GM19023 (cell line): ENCODE data around the gene LYPD6.

Experiments used
- ATAC-seq: cut with Tn5 transposase; IDR thresholded peaks from one replicate; pipeline ENCODE4 v1.9.1; 2021; ENCODE audit warnings: mild to moderate bottlenecking, moderate library complexity; ENCODE audit not compliant: unreplicated experiment

The LYPD6 gene

DNA sequence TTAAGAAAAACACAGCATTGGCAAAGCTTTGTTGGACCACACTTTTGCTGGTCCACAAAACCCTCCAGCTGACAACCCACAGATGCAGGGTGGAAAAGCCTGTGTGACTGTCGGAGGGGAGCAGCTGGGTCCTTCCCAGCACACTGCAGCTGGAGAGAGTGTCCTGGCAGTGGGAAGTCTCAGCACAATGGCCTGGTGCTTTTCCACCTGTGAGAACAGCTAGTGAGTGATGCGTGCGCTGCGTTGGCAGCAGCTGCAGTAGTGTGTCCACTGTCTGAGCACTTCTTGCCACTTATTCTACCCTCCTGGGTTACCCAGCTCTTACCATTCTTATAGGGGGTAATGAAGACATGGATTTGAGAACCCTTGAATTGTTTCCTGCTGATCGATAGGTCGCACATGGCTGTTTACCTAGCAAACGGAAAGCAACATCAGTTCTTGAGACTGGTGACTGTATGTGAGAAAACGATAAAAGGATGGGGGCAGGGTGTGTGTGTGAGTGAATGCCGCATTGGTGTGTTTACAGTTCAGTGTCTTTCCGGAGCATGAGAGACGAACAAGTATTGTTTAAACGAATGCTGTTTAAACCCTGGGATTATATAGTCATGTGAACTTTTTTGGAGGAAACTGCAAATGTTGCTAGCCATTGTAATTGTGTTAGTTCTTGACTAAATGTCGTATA is 69.7 kb downstream of the LYPD6 start:
- no peak for ATAC-seq

DNA sequence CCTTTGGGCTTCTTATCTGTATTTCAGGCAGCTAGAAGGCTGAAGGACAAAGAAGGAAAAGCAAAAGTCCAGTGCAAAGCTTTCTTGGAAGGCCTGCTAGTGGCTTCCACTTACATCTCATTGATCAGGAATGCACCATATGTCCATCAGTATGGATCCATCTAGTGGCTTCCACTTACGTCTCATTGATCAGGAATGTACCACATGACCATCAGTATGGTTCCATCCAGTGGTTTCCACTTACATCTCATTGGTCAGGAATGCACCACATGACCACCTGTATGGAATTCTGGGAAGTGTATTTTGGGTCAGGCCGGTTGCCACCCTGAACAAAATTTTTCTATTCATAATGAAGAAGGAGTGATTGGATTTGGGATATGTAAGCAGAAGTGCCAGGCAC is 70.6 kb downstream of the LYPD6 start:
- no peak for ATAC-seq

DNA sequence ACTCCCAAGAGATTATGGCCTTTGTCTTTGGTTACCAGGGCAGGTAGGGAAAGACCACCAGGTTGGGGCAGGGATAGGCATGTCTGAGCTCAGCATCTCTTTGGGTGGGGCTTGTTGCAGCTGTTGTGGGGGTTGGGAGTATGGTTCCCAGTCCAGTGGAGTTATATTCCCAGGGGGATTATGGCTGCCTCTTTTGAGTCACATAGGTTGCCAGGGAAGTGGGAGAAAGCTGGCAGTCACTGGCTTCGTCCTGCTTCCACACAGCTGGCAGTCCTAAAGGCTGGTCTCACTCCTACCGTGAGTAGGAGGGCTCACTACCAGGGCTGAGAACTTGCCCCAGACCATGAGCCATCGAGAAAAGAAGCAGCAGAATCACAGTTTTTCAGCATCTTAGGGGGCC is 79.1 kb downstream of the LYPD6 start:
- no peak for ATAC-seq

DNA sequence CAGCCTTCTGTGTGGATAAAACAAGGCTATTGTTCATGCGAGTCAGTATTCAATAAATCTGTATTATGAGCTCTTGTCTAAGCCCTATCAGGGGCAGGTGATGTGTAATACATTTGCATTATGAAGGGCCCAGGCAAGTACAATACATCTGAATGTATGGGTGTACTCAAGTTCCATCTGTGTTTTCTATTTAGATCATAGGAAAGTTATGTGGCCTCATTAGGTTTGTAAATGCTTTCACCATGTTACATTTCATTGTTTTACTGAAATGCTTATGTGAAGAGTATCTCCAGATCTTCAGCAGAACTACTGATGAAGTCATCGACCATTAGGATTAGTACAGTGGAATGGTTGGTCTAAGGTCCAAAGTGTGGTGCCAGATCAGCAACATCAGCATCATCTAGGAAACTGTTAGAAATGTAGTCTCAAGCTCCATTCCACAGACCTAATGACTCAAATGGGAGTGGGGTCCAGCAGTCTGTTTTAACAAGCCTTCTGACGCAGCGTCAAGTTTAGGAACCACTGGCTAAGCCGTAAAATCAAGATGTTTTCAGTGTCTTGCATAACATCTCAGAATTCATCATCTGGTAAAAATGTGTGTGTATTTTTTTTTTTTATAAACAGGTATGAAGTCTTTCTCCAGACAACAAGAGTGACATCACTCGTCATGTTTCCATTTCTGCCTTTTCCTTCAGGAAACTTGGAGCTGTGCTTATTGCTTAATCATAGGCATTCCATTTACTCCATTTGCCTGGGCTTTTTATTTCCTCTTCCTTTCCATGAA is 80.5 kb downstream of the LYPD6 start:
- no peak for ATAC-seq

DNA sequence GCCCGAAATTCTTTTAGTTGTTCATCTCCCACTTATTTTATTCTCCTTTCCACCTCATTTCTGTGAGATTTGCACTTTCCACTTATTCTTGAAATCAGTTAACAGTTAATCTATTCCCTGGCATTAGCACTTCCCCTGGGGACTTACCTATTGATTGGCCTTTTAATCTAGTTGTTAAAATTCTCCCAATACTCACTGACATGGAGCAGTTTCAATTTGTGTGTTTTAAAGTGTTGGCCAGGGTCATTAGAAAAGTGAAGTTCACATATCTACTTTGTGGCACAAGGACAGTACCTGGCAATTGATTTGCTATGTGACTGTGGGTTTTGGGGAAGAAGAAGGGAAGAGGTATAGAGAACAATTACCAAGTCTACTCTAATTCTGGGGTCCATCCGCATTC is 83.1 kb downstream of the LYPD6 start:
- no peak for ATAC-seq

DNA sequence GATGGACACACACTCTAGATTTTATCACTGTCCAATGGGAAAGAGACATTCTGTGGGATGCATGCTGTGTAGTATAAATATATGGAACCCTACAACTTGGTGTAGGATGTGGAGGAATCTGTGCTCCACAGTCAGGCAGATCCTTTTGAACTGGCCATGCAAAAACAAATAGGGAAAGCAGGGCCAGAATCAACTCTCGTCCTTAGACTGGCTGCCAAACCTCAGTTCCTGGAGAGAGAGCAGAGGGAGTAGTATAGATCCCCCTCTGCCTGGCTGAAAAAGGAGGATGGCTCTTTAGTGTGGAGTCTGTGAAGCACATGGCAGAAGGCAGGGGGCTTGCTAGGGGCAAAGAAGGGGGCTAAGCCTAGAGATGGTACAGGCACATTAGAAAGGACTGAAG is 84.7 kb downstream of the LYPD6 start:
- ATAC-seq = no peak

GRCh38 chr2:149418065-149418464 is 87.7 kb downstream of the LYPD6 start:
- ATAC-seq = no peak

GRCh38 chr2:149420053-149420963 is 89.9 kb downstream of the LYPD6 start:
- ATAC-seq = no peak

GRCh38 chr2:149421791-149422190 is 91.4 kb downstream of the LYPD6 start:
- ATAC-seq = no peak

- no peak for ATAC-seq
Observed at GRCh38 chr2:149422337-149422990, 92.1 kb downstream of the LYPD6 start.

DNA sequence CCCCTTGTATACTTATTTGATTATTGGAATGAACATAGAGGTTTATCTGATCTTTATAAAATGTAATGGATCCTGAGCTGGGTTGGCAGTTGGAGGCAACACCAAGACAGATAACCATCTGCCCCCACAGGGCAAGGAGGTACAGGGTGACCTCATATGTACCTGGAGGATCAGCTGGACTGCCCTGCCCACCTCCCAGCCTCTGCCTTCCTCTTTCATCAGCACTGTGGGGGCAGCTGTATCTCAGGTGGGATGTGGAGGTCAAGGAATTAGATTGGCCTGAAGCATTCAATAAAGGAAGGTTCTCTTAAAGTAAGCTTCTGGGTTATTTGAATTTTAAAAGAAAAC is 92.6 kb downstream of the LYPD6 start:
- no peak for ATAC-seq

- no peak for ATAC-seq
Observed at GRCh38 chr2:149423630-149424029, 93.2 kb downstream of the LYPD6 start.

GRCh38 chr2:149427387-149427786 is 97.0 kb downstream of the LYPD6 start:
- no peak for ATAC-seq

DNA sequence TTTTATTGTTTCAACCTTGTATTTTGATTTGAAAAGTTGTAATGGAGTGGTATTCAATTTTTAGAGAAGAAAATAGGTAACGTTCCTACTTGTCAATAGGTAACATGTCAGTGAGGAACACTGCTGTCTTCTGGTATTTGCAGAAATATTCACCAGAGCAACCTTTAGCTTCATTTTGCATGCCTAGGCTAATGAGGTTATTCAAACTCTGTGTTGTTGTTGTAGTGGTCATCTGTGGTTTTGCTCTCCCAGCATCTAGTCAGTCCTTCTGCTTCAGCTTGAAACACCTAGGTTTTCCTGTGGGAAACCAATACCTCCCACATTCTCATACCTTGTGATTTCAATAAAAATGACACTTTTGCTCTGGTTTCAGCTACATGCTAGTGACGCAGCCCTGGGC is 98.4 kb downstream of the LYPD6 start:
- no peak for ATAC-seq

DNA sequence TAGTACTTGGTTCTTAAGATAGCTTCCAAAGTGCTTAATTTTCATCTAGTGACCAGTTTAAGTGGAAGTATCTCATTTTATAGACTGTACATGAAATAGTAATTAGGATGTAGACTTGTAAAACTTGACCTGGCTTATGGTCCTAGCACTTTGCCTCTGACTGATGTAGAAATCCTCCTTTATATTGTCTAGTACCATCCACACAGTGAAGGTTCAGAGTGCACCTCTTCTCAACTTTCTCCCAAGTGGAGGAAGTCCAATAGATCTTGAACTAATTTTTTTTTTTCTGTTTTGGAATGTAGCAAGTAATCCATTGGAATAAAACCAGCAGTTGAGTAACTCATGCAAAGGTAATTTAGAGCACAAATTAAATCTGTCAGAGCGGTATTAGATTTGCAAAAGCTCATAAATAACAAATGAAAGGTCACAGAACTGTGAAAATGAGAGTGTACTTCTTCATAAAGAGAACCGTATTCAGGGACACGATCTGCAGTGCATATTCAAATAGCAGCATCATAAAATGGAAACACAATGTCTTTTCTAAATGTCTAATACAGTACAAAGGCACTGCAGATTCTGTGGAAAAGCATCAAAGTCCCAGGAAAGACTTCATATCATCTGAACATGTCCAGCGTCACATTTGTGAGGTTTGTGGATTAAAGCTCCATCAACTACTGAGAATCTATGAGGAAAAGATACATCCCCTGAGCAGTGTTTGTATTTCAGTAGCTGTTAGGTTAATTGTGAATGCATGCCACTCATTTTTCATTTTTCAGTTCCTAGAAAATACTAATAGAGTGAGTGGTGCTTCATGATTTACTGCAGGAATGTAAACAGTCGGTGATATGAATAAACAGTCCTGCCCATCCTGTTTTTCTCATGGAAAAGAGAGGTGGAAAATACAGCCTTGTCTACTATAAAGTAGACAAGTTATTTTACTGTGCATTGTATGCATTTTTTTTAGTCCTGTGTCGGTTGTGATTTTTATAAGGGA is 100.7 kb downstream of the LYPD6 start:
- ATAC-seq = no peak

GRCh38 chr2:149438330-149438960 is 108.1 kb downstream of the LYPD6 start:
- ATAC-seq = no peak

GRCh38 chr2:149441255-149441654 is 110.9 kb downstream of the LYPD6 start:
- no peak for ATAC-seq

GRCh38 chr2:149442346-149442745 is 112.0 kb downstream of the LYPD6 start:
- ATAC-seq = no peak

DNA sequence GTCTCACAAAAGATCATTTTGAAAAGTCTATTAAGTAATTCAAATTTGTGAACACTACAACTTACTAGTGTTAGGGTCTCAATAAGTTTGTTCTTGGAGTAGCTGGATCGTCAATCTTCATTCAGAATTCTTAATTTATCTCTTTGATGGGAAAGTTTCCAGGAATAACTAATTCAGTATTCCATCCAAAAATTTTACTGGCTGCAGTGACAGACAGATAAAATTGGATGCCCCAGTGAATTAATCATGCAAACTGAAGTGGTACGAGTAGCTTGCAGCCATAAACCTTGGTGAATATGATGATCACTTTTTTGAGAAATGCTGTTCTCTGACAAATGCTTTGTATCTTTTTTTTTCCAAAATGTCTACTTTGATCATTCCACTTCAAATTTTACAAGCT is 112.8 kb downstream of the LYPD6 start:
- no peak for ATAC-seq
